Adipose tissue (tissue), 3 donors: ENCODE data around the gene RAB9A. TPM values are rescaled to one million over a fixed set of nuclear protein-coding genes. Genes with fewer than 3 reads are reported as not detected.
"Not testable (repeated sequence)": the region's sequence is repeated elsewhere in the genome, so short reads cannot be mapped to it uniquely, and the experiment has no call there.

ENCODE experiments used
- H3K27ac ChIP-seq: one replicate; pipeline ENCODE4 v1.5.1; 2013; ENCODE audit warnings: low read depth, low read length
- WGBS, 3 donors: extraction: QIAGEN DNeasy Blood & Tissue Kit; methylation state at CpG; one replicate each; pipeline ENCODE4 v1.1.7; 2013; 5-methylcytosine and 5-hydroxymethylcytosine counted together
- polyA plus RNA-seq, 3 donors: library from polyadenylated mRNA; stranded (reverse); fragments of 200-250 nt; gene quantifications; one replicate each; pipeline ENCODE4 v1.2.3, GENCODE V29; 2013
- donor health status: healthy with polysubstance abuse.
- donor health status: Bipolar disorder and iron deficiency.
- donor health status: healthy.

Gene RAB9A, protein sequence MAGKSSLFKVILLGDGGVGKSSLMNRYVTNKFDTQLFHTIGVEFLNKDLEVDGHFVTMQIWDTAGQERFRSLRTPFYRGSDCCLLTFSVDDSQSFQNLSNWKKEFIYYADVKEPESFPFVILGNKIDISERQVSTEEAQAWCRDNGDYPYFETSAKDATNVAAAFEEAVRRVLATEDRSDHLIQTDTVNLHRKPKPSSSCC
- 10 to 100 TPM; 14.2 to 24.3 (median 23.5) TPM for polyA plus RNA-seq

DNA sequence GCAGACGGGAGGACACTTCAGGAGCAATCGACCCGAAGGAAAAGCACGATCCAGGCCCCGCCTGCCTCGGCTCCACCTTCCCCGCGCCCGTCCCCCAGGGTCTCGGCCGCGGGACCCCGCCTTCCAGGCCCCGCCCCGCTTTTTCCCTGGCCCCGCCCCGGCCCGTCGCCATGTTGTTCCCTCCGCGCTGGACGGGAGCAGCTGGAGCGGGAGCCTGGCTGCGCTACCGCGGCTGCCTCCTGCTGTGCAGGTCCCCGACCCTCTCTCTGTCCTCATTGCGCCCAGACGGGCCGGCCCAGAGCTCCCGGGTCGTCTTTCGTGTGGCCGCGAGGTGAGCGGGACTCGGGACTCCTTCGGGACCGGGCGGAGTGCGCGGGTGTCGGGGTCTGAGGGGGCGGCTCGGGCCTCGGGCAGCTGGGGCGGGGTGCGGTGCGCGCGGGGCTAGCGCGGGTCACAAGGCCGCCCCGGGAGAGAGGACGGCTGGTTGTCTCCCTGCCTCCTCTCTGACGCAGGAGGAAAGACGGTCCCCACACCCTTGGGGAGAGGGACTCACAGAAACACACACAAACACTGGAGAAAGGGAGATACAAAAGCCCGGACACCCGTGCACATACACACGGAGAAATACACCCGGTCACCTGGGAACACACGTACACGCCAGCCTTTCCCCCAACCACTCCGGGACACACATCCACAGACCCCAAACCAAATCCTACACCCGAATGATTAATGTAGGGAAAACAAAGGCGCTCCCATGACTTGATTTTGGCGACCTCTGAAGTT, at the start of gene RAB9A:
Gene RAB9A (plus strand): TSS at position 171 of the 783 bp plus-strand sequence. CDS start 19,619 bp downstream, outside the sequence.
- peak within 1 kb of the TSS; percentile 55 for H3K27ac ChIP-seq
- 0 to 1% (median 0%) methylated on average over 43 to 66 of the region's 68 CpGs for WGBS, 3 donors

- not testable (repeated sequence) for H3K27ac ChIP-seq
- WGBS, 3 donors = 83 to 85% (median 83%) methylated on average over 2 of the region's 4 CpGs
These were observed 47.2 kb upstream of the RAB9A start for GRCh38 chrX:13641684-13642083.

DNA sequence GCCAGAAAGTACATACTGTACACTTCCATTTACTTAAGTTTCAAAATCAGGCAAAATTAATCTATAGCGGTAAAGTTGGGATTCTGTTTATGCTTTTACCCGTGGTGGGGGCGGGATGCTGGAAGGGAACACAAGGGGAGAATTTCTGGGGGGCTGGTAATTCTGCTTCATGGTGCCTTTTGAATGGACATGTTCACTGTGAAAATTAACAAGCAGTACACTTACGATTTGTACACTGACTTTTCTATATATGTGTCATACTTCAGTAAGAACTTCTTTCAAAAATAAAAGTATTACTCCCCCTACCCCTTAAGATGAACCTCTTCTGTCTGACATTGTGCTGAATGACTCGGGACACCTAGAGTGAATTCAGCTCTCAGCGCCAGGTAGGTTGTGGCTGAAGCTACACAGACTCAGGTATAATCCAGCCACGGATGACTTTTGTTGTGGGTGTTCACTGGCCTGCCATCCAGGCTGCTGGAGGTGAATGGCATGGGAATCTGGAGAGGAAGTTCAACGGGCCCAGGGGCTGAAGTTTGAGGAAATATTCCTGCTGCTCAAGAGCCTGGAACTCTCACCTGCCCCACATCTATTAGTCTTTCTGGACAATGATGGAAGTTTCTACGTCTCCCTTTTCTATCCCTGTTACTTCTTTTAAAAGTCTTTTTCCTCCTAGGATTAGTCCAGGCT, 43.3 kb upstream of the RAB9A start:
- WGBS, 3 donors = 53 to 66% (median 62%) methylated on average over 9 of the region's 9 CpGs
- H3K27ac ChIP-seq = no peak overlapping the region

DNA sequence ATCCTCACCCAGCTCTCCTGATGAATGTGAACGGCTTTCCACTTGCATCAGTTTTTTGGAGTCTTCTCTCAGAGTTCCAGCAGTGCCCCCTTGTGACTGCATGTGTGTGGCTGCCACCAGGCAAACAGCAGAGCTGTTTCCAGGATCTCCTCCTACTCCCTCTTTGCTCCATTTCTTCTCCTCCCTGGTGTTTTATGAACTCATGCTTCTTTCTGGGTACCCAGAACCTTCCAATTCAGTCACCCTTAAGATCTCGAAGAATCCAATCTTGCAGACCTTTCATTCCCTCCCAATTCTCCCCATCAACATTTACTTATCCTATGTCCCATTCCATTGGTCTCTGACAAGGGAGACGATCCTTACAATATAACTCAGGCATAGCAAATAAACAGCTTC, 42.8 kb upstream of the RAB9A start:
- 35 to 45% (median 43%) methylated on average over 3 of the region's 3 CpGs for WGBS, 3 donors
- H3K27ac ChIP-seq = no peak overlapping the region

DNA sequence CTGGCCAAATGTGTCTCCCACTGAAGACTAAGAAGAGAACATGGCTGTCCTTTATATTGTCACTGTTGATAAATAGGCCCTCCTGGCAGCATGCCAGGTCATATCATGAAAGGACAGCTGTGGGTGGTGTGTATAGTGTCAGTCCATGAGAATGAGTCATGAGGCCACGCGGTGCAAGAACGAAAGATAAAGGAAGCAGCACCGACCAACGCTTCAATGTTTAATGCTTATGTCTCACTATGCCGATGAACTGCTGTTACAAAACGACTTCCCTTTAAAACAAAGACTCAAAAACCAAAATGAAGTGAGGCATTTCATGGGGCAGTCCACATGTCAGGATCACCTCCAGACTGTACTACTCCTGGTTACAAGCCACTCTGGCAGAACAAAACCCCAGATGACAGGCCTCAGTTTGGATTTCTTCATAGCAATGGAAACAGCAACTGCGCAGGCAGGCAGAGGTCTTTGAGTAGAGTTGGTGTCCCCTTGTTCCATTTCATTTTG, 41.2 kb upstream of the RAB9A start:
- no peak overlapping the region for H3K27ac ChIP-seq
- WGBS, 3 donors = 25 to 50% (median 32%) methylated on average over 8 of the region's 8 CpGs

DNA sequence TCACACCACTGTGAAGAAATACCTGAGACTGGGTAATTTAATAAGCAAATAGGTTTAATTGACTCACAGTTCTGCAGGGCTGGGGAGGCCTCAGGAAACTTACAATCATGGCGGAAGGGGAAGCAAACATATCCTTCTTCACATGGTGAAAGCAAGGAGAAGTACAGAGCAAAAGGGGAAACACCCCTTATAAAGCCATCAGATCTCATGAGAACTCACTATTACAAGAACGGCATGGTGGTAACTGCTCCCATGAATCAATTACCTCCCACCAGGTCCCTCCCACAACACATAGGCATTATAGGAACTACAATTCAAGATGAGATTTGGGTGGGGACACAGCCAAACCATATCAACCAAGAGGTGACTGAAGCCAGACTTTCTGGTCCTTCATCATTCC, 40.6 kb upstream of the RAB9A start:
- WGBS, 3 donors = 63 to 95% (median 80%) methylated on average over 2 of the region's 2 CpGs
- H3K27ac ChIP-seq = not testable (repeated sequence)

GRCh38 chrX:13649838-13650237, 39.1 kb upstream of the RAB9A start:
- 58 to 67% (median 58%) methylated on average over 5 of the region's 5 CpGs for WGBS, 3 donors
- no peak overlapping the region for H3K27ac ChIP-seq

DNA sequence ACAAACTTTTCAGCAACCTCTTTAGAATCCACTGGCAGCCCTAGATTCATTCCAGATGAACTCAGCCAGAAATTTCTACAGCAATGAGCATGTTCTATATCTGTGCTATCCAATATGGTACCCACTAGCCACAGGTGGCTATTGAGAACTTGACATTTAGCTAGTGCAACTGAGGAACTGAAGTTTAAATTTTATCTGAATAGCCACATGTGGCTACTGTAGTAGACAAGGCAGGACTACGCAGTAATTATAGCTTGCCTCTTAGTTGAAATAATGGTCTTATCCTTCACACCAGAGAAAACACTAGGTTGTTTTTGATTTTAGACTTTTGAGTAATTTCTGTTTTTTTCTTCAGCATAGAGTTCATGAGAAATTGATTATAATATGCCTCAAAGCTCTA, 38.6 kb upstream of the RAB9A start:
- WGBS, 3 donors = 92 to 100% (median 100%) methylated on average over 1 of the region's 1 CpG
- H3K27ac ChIP-seq = no peak overlapping the region

- H3K27ac ChIP-seq = no peak overlapping the region
- WGBS, 3 donors = 58 to 94% (median 79%) methylated on average over 3 of the region's 3 CpGs
These were observed 37.8 kb upstream of the RAB9A start for GRCh38 chrX:13651150-13651549.

DNA sequence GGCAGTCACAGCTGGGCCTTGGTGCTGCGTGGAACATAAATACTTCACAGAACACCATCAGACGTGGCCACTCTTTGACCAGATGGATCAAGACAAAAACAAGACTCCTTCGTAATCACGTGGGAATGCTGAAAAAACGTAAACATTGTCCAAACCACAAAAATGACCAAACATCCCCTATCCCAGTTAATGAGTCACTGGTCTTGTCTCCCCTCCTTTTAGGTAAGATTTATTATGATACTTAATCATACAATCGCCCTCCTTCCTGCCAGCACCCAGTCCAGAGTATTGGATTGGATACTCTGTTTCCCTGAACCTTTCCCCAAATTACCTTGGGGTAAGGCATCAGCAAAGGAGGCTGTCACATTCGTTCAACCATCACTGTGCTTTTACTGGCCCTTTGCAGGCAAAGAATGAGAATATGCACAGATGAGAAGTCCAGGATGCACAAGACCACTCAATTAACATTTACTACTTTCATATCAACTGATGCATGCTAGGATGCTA, 36.6 kb upstream of the RAB9A start:
- no peak overlapping the region for H3K27ac ChIP-seq
- 26 to 32% (median 29%) methylated on average over 7 of the region's 7 CpGs for WGBS, 3 donors

DNA sequence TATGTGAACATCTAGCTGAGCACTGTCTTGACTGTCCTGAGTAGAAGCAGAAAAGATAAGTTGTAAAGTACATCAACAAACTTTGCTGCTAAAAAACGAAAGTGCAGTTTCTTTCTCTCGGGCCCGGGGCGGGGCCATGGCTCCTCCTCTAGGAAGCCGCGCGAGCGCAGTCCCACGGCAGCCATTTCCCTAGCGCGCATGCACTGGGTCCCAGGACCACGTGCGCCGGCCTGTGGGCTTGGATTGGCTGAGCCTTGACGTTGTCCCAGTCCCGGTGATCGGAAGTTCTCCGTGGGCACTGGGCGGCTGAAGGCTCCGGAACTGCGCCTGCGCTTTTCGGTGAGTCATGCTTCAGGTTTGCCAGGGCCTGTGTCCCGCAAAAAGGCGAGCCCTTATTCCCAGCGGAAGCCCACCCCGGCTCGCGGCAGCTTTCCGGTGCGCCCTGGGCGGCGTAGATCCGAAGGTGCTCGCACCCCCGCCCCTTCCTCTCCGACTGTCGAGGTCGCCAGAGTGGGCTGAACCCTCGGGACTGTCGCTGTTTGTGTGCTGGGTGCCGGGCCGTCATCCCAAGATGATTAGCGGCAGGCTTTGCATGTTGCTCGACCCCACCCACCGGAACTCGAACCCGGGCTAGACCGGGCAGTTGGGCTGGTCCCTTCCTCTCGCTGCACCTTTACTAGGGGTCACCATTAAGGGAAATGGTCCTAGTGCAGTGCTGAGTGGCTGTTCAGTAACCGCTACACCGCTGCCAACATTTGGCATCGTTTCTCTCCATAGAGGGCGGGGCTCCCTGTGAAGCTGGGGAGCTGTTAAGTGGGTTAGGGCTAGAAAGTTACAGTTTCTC, 35.9 kb upstream of the RAB9A start, which contains the start of gene TCEANC:
Gene TCEANC (plus strand): TSS at position 292 of the 844 bp plus-strand sequence. CDS start 9,368 bp downstream, outside the sequence.
- WGBS, 3 donors = 0 to 3% (median 0%) methylated on average over 43 to 54 of the region's 54 CpGs

DNA sequence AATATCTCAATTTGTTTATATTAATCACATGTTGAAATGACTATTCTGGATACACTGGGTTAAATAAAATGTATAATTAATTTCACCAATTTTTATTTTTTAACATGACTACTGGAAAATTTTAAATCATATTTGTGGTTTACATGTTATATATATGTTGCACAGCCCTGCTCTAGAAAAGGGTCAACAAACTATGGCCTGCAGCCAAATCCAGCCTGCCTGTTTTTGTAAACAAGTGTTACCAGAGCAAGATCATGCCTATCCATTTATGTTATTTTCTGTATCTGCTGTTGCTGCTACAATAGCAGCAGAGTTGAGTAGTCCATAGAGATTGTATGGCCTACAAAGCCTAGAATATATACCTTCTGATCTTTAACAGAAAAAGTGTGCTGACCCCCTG, 34.8 kb upstream of the RAB9A start:
- H3K27ac ChIP-seq = no peak overlapping the region

More for the DNA sequence above, 35.9 kb upstream of the RAB9A start, which contains the start of gene TCEANC:
- H3K27ac ChIP-seq = peak within 1 kb of the TSS; percentile 19

GRCh38 chrX:13655674-13656073, 33.3 kb upstream of the RAB9A start:
- no peak overlapping the region for H3K27ac ChIP-seq
- WGBS, 3 donors = 79 to 91% (median 80%) methylated on average over 3 of the region's 3 CpGs

- WGBS, 3 donors = 4 to 23% (median 7%) methylated on average over 2 of the region's 2 CpGs
- H3K27ac ChIP-seq = no peak overlapping the region
These were observed 30.3 kb upstream of the RAB9A start for GRCh38 chrX:13658602-13659001.

DNA sequence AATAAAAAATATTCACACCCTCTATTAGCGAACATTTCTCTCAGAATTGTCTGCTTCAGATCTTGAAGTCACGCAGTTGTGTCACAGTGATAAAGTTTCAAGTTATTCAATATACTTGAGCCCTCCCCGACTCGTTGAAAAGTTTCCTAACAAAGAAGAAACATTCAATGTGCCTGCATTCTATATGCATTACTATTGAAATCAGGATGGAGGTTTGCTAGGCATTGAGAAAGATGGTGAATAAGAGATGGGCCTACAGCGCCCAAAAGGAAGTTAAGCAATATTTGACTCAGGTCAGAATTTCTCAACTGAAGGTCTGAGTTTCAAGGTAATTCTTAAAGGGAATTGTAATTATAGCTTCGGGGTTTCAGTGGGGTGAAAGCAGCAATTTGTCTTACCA, 29.9 kb upstream of the RAB9A start:
- WGBS, 3 donors = 26 to 42% (median 40%) methylated on average over 6 of the region's 6 CpGs
- no peak overlapping the region for H3K27ac ChIP-seq

DNA sequence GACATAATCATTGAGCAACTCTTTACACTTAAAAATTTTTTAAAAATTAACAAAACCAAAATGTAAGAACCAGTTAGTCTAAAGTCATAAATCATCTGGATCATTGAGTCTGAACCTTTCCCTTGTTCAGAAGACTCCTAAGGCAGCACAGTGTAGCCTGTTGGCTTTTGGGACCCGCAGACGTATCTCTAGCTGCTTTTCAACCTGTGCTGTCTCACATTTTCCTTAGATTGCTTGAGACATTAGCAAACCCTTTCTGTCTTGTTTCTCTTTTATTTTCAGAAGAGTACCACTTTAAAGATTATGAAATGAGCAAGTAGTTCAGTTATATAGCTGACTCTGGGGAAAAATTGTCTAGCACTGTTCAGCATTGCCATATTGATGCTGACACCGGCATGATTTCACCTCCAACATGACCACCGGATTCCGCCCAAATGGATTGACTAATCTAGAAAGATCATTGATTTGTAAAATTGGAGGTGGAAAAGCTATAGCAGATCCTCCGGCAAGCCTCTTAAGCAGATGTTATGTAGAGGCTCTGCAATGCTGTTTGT, 27.1 kb upstream of the RAB9A start:
- 64 to 76% (median 71%) methylated on average over 6 of the region's 6 CpGs for WGBS, 3 donors
- no peak overlapping the region for H3K27ac ChIP-seq

- no peak overlapping the region for H3K27ac ChIP-seq
- WGBS, 3 donors = 50 to 72% (median 61%) methylated on average over 6 of the region's 6 CpGs
These were observed 26.6 kb upstream of the RAB9A start for GRCh38 chrX:13662355-13662791.

GRCh38 chrX:13664020-13664419, 24.9 kb upstream of the RAB9A start:
- no peak overlapping the region for H3K27ac ChIP-seq
- 58 to 90% (median 88%) methylated on average over 3 of the region's 3 CpGs for WGBS, 3 donors
